Measurements from ENCODE around the gene IGLON5. TPM values are rescaled to one million over a fixed set of nuclear protein-coding genes. Genes with fewer than 3 reads are reported as not detected.

IGLON5 gene
- polyA plus RNA-seq, 3 donors, result 2.7 to 3.7 (median 3.2) TPM

Other genes starting within 250 kb of the IGLON5 start
- gene KLK13, start 246.6 kb upstream of the IGLON5 start, polyA plus RNA-seq (ENCODE audit: insufficient read length in 3 of 3), result under 1 TPM; 0.33 to 0.72 (median 0.62) TPM
- under 1 TPM; 0.14 to 0.17 (median 0.15) TPM for gene KLK14, start 228.8 kb upstream of the IGLON5 start, polyA plus RNA-seq (ENCODE audit: insufficient read length in 3 of 3)
- gene CTU1, start 203.2 kb upstream of the IGLON5 start, polyA plus RNA-seq (ENCODE audit: insufficient read length in 3 of 3), result 1 to 10 TPM; 2.2 to 2.8 (median 2.4) TPM
- 1 to 10 TPM; 1.3 to 1.6 (median 1.3) TPM for gene SIGLEC9, start 186.7 kb upstream of the IGLON5 start, polyA plus RNA-seq (ENCODE audit: insufficient read length in 3 of 3)
- gene SIGLEC7, start 169.3 kb upstream of the IGLON5 start, polyA plus RNA-seq (ENCODE audit: insufficient read length in 3 of 3), result under 1 TPM; 0.36 to 0.74 (median 0.42) TPM
- 1 to 10 TPM; 1.2 to 1.6 (median 1.5) TPM for gene CD33, start 86.6 kb upstream of the IGLON5 start, polyA plus RNA-seq (ENCODE audit: insufficient read length in 3 of 3)
- gene SIGLECL1, start 60.6 kb upstream of the IGLON5 start, polyA plus RNA-seq (ENCODE audit: insufficient read length in 3 of 3), result not detected
- gene VSIG10L, start 30.5 kb downstream of the IGLON5 start, polyA plus RNA-seq (ENCODE audit: insufficient read length in 3 of 3), result 1 to 10 TPM; 3.5 to 4.4 (median 3.8) TPM
- 100 to 1,000 TPM; 123 to 149 (median 132) TPM for gene ETFB, start 54.7 kb downstream of the IGLON5 start, polyA plus RNA-seq (ENCODE audit: insufficient read length in 3 of 3)
- gene CLDND2, start 57.4 kb downstream of the IGLON5 start, polyA plus RNA-seq (ENCODE audit: insufficient read length in 3 of 3), result 1 to 10 TPM in 1 of 3 donors, under 1 TPM in 2; 0.79 to 1.4 (median 0.80) TPM
- gene NKG7, start 61.0 kb downstream of the IGLON5 start, polyA plus RNA-seq (ENCODE audit: insufficient read length in 3 of 3), result 1 to 10 TPM; 1.2 to 2.0 (median 1.3) TPM
- gene LIM2, start 76.3 kb downstream of the IGLON5 start, polyA plus RNA-seq (ENCODE audit: insufficient read length in 3 of 3), result under 1 TPM; 0.18 to 0.40 (median 0.24) TPM
- gene C19orf84, start 78.9 kb downstream of the IGLON5 start, polyA plus RNA-seq (ENCODE audit: insufficient read length in 3 of 3), result under 1 TPM; 0.10 to 0.28 (median 0.20) TPM
- 1 to 10 TPM in 2 of 3 donors, under 1 TPM in 1; 0.82 to 1.1 (median 1.0) TPM for gene SIGLEC10, start 106.0 kb downstream of the IGLON5 start, polyA plus RNA-seq (ENCODE audit: insufficient read length in 3 of 3)
- gene SIGLEC8, start 146.8 kb downstream of the IGLON5 start, polyA plus RNA-seq (ENCODE audit: insufficient read length in 3 of 3), result not detected
- not detected for gene CEACAM18, start 166.9 kb downstream of the IGLON5 start, polyA plus RNA-seq (ENCODE audit: insufficient read length in 3 of 3)
- gene SIGLEC12, start 190.2 kb downstream of the IGLON5 start, polyA plus RNA-seq (ENCODE audit: insufficient read length in 3 of 3), result not detected
- gene SIGLEC6, start 220.0 kb downstream of the IGLON5 start, polyA plus RNA-seq (ENCODE audit: insufficient read length in 3 of 3), result under 1 TPM; 0.07 to 0.42 (median 0.12) TPM

Measured in right renal cortex interstitium (tissue), 3 donors.